Spleen (tissue), 7 donors: ENCODE data around the gene ST7L.

Source experiments
- POLR2A ChIP-seq, 3 donors: fragments of 450-650 bp; IDR thresholded peaks; one replicate each; pipeline ENCODE4 v1.5.1; 2017; ENCODE audit warnings: antibody characterized with exemption in 3 of 3, mild to moderate bottlenecking in 1 of 3
- POLR2AphosphoS5 ChIP-seq, 3 donors: sonication (generic); formaldehyde crosslinking; IDR thresholded peaks; one replicate each; pipeline ENCODE4 v1.5.1; 2017; ENCODE audit warnings: antibody characterized with exemption in 3 of 3
- TF ChIP-seq, protein P1 (sequence below), 11 experiments: fragments of 200-600 bp in 7 of 11; fragments of 450-650 bp in 4 of 11; sonication (generic) in 4 of 11; IDR thresholded peaks in 8 of 11; conservative IDR thresholded peaks in 3 of 11; 1 replicate in 7 of 11; 2 replicates in 4 of 11; pipeline versions ENCODE4 v1.4.0 to v1.8.0; 2016 to 2021; ENCODE audit warnings: antibody characterized with exemption in 11 of 11, inconsistent platforms in 4 of 11, mild to moderate bottlenecking in 1 of 11
- donor health status: DM: no; HTN: no; CAD: no; lungs with moderate emphysema.
- donor health status: DM: no; HTN: no; CAD: no.
- donor health status: DM: no; HTN: no; CAD: no.

DNA sequence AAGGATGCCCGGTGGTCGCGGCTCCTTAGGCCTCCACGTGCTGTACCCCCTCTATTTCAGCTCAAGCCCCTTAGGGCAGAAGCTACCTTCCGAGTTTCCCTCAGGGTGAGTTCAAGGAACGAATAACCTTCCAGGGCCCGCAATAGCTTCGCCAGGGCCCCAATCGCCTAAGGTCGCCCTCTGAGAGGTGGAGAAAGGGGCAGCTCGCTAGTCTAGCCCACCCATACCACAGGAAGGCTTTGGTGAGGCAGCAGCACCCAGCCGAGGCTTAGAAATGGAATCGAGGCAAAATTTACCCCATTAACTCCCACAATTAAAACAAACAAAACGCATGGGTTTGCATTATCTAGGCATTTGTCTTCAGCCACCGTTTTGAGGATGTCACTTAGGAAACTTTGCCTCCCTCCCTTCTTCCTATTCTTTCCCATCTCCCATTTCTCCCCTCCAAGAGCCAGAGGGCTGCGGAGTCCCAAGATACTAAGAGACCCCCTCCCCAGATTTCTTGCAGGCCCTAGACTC lies 109.2 kb downstream of the ST7L start:
- TF ChIP-seq, protein P1, sequence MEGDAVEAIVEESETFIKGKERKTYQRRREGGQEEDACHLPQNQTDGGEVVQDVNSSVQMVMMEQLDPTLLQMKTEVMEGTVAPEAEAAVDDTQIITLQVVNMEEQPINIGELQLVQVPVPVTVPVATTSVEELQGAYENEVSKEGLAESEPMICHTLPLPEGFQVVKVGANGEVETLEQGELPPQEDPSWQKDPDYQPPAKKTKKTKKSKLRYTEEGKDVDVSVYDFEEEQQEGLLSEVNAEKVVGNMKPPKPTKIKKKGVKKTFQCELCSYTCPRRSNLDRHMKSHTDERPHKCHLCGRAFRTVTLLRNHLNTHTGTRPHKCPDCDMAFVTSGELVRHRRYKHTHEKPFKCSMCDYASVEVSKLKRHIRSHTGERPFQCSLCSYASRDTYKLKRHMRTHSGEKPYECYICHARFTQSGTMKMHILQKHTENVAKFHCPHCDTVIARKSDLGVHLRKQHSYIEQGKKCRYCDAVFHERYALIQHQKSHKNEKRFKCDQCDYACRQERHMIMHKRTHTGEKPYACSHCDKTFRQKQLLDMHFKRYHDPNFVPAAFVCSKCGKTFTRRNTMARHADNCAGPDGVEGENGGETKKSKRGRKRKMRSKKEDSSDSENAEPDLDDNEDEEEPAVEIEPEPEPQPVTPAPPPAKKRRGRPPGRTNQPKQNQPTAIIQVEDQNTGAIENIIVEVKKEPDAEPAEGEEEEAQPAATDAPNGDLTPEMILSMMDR (IDR thresholded peaks at IDR 0.05 in 8 of 11, conservative IDR thresholded peaks at IDR 0.05 in 3 of 11): no peak
- TF ChIP-seq POLR2A (IDR thresholded peaks at IDR 0.05): no peak
- no peak for TF ChIP-seq POLR2AphosphoS5 (IDR thresholded peaks at IDR 0.05)
